ENCODE measurements around the gene CRYGS. TPM values are rescaled to one million over a fixed set of nuclear protein-coding genes. Genes with fewer than 3 reads are reported as not detected.
A peak's percentile ranks its signal among the peaks of the same experiment; 100 is the strongest.

Gene CRYGS
- polyA plus RNA-seq, 2 of the 4 experiments (the other 2 are of a cell fraction): 0.65 to 2.5 TPM

DNA sequence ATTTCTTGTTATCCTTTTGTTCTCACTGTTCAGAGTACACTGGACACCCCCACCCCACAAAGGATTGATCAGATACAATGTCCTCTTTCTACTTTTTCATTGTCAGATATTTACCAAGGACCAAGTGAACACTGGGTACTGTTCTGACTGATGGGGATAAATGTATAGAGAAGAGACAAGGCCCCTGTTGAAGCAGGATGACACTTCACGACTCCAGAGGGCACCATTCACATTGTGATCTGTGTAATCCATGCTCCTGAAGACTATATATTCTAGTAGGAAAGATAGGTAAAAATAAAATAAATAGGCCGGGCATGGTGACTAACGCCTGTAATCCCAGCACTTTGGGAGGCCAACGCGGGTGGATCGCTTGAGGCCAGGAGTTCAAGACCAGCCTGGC lies 7.2 kb upstream of the CRYGS start:
- H3K27ac ChIP-seq: no peak overlapping the region
- POLR2A ChIA-PET: no interaction called here
- no peaks in the 10 kb centered on the region for H3K9me3 ChIP-seq
- H3K4me1 ChIP-seq: no peaks in the 10 kb centered on the region
- FAIRE-seq (no peak), DNase-seq (ENCODE audit: low read depth in 1 of 2, low spot score in 1 of 2) (peak in 1 of 2 experiments; percentile 18), ATAC-seq (peak in 1 of 2 experiments; percentile 31; a peak in 1 of 6 replicates)
- 84% methylated on average over 6 of the region's 6 CpGs for WGBS (ENCODE audit: missing lambda C conversion rate)
- TF ChIP-seq SMC3 (IDR thresholded peaks at IDR 0.05): 0 out of 3 replicates have a peak, but pooled peaks have one; percentile 8
- TF ChIP-seq, protein P1, sequence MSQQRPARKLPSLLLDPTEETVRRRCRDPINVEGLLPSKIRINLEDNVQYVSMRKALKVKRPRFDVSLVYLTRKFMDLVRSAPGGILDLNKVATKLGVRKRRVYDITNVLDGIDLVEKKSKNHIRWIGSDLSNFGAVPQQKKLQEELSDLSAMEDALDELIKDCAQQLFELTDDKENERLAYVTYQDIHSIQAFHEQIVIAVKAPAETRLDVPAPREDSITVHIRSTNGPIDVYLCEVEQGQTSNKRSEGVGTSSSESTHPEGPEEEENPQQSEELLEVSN (IDR thresholded peaks at IDR 0.05; ENCODE audit: borderline replicate concordance, low read depth): no peak
- no peak overlapping the region for H3K4me2 ChIP-seq
- no peak overlapping the region for H3K4me3 ChIP-seq
- CTCF ChIA-PET: interaction anchor here (1.0 to 4.2 kb wide), 4 partner anchors 11 to 292 kb away, joined by 3 to 21 read pairs (median 5); no protein-coding TSS in a partner anchor

GRCh38 chr3:186549497-186549896 lies 5.3 kb upstream of the CRYGS start:
- no peak overlapping the region for H3K27ac ChIP-seq
- ATAC-seq: no peak
- no peak overlapping the region for H3K4me3 ChIP-seq
- H3K9me3 ChIP-seq: no peaks in the 10 kb centered on the region
- no peaks in the 10 kb centered on the region for H3K4me1 ChIP-seq
- no peak for FAIRE-seq
- peak; percentile 79 for TF ChIP-seq MAFK (IDR thresholded peaks at IDR 0.05; ENCODE audit: partially characterized antibody)
- TF ChIP-seq, protein P2, sequence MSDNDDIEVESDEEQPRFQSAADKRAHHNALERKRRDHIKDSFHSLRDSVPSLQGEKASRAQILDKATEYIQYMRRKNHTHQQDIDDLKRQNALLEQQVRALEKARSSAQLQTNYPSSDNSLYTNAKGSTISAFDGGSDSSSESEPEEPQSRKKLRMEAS (IDR thresholded peaks at IDR 0.05): no peak
- TF ChIP-seq NR3C1 (IDR thresholded peaks at IDR 0.05): no peak
- TF ChIP-seq POLR2A (IDR thresholded peaks at IDR 0.05; ENCODE audit: low read length): no peak
- TF ChIP-seq NPAS2 (CRISPR knock-in tag; IDR thresholded peaks at IDR 0.05; ENCODE audit: borderline replicate concordance): no peak
- TF ChIP-seq CHD4 (IDR thresholded peaks at IDR 0.05; ENCODE audit: borderline replicate concordance): no peak
- WGBS (ENCODE audit: missing lambda C conversion rate): 82% methylated on average over 3 of the region's 3 CpGs
- CTCF ChIA-PET: interaction anchor here (0.8 to 2.0 kb wide), 7 partner anchors 9 to 566 kb away, joined by 3 to 10 read pairs (median 4); no protein-coding TSS in a partner anchor
- no peak for DNase-seq (ENCODE audit: low read depth in 1 of 2, low spot score in 1 of 2)
- POLR2A ChIA-PET: interaction anchor here (1.1 kb wide), 1 partner anchor 21 kb away, joined by 3 read pairs; the partner anchor contains the start of gene DNAJB11
- no peak overlapping the region for H3K4me2 ChIP-seq

DNA sequence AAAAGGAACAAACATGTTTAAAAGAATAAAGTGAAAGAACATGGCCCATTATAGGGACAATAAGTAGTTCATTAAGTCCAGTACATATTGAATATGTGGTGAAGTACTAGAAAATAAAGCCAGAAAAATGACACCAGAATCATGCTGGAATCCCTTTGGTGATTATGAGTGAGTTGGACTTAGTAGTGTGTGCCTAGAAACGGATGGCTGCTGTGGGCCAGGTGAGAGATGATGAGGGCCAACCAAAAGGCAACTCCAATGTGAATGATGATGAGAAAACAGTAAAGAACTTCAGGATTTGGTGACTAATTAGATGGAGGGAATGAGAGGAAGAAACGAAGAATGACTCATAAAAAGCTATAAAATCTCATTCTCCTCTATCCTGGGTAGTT lies 3.3 kb downstream of the CRYGS start:
- ATAC-seq: no peak; a peak in 1 of 6 replicates
- H3K4me3 ChIP-seq: no peak overlapping the region
- CTCF ChIA-PET: interaction anchor here (0.8 to 5.7 kb wide), 42 partner anchors 8 to 889 kb away, joined by 3 to 83 read pairs (median 5); no protein-coding TSS in a partner anchor
- WGBS (ENCODE audit: missing lambda C conversion rate): 14% methylated on average over 2 of the region's 2 CpGs
- no peak for DNase-seq (ENCODE audit: low read depth in 1 of 2, low spot score in 1 of 2)
- H3K4me1 ChIP-seq: no peaks in the 10 kb centered on the region
- H3K9me3 ChIP-seq: no peaks in the 10 kb centered on the region
- no peak for FAIRE-seq
- H3K4me2 ChIP-seq: no peak overlapping the region; the same call in 2 of the 3 replicates
- POLR2A ChIA-PET: no interaction called here
- no peak overlapping the region for H3K27ac ChIP-seq
- TF ChIP-seq NPAS2 (CRISPR knock-in tag; IDR thresholded peaks at IDR 0.05; ENCODE audit: borderline replicate concordance): no peak
- no peak for TF ChIP-seq EHF (CRISPR knock-in tag; IDR thresholded peaks at IDR 0.05)
- no peak for TF ChIP-seq PHF8 (IDR thresholded peaks at IDR 0.05; ENCODE audit: borderline replicate concordance, low read depth)
- TF ChIP-seq, protein P3, sequence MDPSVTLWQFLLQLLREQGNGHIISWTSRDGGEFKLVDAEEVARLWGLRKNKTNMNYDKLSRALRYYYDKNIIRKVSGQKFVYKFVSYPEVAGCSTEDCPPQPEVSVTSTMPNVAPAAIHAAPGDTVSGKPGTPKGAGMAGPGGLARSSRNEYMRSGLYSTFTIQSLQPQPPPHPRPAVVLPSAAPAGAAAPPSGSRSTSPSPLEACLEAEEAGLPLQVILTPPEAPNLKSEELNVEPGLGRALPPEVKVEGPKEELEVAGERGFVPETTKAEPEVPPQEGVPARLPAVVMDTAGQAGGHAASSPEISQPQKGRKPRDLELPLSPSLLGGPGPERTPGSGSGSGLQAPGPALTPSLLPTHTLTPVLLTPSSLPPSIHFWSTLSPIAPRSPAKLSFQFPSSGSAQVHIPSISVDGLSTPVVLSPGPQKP (IDR thresholded peaks at IDR 0.05; ENCODE audit: low read depth, low read length): no peak
- no peak for TF ChIP-seq MAZ (IDR thresholded peaks at IDR 0.05; ENCODE audit: borderline replicate concordance, low read depth, low read length)
- TF ChIP-seq SREBF2 (IDR thresholded peaks at IDR 0.05): no peak
- no peak for TF ChIP-seq CHD4 (IDR thresholded peaks at IDR 0.05; ENCODE audit: borderline replicate concordance)
- no peak for TF ChIP-seq TFCP2L1 (CRISPR knock-in tag; IDR thresholded peaks at IDR 0.05)
- TF ChIP-seq, protein P2 (IDR thresholded peaks at IDR 0.05): no peak
- TF ChIP-seq, protein P4, sequence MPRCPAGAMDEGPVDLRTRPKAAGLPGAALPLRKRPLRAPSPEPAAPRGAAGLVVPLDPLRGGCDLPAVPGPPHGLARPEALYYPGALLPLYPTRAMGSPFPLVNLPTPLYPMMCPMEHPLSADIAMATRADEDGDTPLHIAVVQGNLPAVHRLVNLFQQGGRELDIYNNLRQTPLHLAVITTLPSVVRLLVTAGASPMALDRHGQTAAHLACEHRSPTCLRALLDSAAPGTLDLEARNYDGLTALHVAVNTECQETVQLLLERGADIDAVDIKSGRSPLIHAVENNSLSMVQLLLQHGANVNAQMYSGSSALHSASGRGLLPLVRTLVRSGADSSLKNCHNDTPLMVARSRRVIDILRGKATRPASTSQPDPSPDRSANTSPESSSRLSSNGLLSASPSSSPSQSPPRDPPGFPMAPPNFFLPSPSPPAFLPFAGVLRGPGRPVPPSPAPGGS (IDR thresholded peaks at IDR 0.05): no peak
- no peak for TF ChIP-seq USF2 (IDR thresholded peaks at IDR 0.05)

All from A549 (cell line).